NCI-H1930 (cell line): ENCODE results near the gene LIME1.

Source experiments
- DNase-seq, 2 experiments: peaks; one replicate each; lab custom pipeline; 2025; lab: John Stamatoyannopoulos, UW

The LIME1 gene

DNA sequence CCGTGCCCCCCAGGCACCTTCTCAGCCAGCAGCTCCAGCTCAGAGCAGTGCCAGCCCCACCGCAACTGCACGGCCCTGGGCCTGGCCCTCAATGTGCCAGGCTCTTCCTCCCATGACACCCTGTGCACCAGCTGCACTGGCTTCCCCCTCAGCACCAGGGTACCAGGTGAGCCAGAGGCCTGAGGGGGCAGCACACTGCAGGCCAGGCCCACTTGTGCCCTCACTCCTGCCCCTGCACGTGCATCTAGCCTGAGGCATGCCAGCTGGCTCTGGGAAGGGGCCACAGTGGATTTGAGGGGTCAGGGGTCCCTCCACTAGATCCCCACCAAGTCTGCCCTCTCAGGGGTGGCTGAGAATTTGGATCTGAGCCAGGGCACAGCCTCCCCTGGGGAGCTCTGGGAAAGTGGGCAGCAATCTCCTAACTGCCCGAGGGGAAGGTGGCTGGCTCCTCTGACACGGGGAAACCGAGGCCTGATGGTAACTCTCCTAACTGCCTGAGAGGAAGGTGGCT lies 39.1 kb upstream of the LIME1 start:
- no peak for DNase-seq

DNA sequence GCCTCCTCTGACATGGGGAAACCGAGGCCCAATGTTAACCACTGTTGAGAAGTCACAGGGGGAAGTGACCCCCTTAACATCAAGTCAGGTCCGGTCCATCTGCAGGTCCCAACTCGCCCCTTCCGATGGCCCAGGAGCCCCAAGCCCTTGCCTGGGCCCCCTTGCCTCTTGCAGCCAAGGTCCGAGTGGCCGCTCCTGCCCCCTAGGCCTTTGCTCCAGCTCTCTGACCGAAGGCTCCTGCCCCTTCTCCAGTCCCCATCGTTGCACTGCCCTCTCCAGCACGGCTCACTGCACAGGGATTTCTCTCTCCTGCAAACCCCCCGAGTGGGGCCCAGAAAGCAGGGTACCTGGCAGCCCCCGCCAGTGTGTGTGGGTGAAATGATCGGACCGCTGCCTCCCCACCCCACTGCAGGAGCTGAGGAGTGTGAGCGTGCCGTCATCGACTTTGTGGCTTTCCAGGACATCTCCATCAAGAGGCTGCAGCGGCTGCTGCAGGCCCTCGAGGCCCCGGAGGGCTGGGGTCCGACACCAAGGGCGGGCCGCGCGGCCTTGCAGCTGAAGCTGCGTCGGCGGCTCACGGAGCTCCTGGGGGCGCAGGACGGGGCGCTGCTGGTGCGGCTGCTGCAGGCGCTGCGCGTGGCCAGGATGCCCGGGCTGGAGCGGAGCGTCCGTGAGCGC lies 38.5 kb upstream of the LIME1 start:
- no peak for DNase-seq

DNA sequence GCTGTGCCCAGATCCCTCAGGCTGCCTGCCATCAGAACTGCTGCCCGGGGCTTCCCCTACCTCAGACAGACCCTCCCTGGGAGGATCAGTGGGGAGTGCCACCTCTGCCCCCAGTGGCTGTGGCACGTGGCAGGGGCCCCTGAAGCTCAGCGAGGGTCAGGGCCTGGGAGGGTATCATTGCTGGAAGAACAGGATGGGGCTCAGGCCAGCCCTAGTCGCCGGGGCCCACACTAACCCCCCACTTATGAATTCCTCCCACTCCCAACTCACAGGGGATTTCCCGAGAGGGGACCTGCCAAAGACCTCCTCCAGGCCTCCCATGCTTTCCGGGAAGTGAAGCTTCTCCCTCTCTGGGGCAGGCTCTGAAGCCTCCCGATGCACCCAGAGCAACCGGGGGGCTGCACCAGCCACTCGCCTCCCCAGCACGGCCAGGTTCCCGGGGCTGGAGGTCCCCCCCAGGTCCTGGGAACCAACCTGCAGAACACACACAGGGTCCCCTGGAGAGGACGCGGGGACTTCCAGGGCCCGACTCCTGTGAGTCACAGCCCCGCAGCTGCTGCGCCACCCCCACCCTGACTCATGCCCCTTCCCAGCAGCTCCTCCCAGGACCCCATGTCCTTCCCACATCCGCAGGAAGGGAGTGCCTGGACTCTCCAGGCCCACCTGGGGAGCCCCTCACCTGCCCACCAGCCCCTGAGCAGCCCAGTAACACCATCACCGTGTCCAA lies 37.6 kb upstream of the LIME1 start:
- no peak for DNase-seq

DNA sequence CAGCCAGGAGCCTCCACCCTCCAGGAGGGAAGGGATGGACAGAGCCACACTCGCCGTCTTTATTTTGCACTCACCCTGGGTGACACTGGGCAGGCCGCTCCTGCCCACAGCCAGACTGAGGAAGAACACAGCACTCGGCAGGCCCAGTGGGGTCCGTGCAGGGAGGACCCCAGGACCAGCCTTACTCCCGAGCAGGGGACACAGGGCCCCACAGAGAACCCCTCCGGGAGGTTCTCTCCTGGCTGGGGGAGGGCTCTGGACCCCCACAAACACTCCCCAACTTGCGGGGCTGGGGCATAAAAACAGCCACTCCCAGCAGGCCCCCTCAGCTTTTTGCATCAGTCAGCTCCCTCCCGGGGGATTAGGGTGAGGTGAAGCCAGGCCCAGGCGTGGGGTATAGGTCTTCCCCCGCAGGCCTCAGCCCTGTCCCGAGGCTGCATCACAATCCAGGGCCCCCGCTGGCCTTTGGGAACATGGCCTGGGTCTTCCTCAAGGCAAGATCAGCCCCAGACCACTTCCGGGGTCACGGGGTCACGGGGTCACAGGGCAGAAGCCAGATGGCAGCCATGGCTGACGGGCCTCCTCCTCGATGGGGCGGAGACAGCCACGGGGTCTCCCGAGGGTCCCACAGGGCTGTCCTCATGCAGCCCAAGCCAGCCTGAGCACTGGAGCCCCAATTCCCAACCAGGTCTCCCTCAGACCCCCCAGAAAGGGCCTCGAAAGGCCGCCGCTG lies 36.8 kb upstream of the LIME1 start:
- DNase-seq: no peak

DNA sequence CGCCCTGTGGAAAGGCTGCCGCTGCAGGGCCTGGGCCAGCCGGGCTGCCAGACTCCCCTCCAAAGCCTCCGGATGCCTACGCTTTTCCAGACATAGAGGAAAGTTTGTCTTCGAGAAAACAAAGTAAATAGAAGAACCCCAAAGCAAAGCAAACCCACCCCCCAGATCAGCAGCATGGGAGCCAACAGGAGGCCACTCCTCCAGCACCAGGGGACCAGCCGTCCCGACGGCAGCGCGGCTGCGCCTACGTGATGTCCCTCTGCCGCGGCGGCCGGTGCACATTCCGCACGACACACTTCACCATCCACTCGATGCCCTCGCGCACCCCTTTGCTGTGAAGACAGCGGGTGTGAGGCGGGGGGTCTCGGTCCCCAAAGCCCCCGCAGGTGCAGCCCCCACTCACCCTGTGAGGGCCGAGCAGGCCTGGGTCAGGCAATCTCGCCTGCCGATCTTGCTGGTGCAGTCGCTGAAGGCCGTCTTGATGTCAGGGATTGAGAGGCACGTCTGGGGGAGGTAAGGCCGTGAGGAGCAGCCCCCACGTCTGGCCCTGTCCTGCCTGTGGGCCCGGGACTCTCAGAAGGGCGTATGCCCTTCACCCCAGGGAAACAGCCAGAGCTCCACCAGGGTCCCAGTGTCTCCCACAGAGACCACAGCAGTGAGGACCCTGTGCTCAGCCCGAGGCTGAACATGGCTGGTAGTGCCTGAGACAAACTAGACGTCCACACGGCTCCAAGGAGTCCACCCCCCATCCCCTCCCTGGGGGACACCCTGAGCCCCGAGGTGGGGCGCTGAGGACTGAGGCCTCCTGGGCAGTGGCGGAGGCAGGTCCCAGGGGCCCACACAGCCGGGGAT lies 36.0 kb upstream of the LIME1 start:
- DNase-seq: peak in 1 of 2 experiments; percentile 22

DNA sequence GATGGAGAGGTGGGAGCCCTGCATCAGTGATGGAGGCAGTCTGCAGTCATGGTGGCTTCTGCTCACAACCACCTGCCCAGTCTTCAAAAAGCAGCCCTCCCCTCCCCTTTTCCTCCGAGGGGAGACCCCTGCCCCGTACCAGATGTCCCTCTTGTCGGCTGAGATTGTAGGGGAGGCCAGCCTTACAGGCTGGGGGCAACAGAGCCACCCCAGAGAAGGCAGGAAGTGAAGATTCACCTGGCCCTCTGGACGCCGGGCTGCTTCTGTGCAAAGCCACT lies 35.5 kb upstream of the LIME1 start:
- DNase-seq: no peak

DNA sequence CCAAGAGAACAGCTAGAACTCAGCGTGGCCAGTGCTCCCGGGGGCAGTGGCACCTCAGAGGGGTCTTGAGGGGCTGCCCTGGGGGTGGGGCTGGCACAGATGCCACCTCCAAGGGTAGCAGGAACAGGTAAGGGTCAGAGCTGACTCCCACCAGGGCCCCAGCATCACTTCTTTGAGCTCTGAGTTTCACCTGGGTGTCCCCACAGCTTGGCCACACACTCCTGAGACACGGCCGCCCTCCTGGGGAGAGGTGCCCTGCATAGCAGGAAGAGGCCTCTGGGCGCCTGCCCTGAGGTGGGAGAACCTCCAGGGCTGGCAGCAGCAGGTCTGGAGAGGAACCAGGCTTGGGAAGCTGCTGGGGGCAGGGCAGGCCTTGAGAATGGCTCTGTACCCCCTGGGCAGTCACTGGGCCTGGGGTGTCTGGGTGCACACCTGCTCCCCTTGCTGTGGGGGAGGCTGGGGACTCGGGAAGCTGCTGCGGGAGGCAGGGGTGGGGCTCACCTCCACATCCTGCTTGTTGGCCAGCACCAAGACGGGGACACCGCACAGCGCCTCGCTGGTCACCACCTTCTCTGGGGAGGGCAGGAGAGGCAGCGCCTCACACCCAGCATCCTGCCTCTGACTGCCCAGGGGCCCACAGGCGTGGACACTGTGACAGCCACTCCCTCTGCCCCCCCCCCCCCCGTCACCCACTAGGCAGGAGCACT lies 35.0 kb upstream of the LIME1 start:
- DNase-seq: no peak

DNA sequence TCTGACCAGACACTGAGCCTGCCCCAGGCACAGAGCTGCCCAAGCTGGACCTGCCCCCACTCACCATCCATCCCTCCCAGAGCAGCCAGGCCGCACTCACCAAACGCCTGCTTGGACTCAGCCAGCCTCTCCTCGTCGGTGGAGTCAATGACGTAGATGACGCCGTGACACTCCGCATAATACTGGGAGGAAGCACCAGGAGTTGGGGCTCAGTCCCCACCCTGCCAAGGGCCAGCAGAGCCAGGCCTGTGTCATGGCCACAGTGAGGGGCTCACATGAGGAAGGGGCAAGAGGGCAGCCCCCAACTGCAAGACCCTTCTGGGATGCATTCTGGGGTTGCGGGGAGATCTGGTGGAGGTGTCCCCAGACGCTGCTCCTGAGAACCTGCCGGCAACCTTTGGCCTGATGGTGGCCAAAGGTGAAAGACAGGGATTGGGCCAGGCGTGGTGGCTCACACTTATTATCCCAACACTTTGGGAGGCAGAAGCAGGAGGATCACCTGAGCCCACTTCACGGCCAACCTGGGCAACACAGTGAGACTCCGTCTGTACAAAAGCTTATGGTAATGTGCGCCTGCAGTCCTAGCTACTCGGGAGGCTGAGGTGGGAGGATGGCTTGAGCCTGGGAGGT lies 34.3 kb upstream of the LIME1 start:
- no peak for DNase-seq

DNA sequence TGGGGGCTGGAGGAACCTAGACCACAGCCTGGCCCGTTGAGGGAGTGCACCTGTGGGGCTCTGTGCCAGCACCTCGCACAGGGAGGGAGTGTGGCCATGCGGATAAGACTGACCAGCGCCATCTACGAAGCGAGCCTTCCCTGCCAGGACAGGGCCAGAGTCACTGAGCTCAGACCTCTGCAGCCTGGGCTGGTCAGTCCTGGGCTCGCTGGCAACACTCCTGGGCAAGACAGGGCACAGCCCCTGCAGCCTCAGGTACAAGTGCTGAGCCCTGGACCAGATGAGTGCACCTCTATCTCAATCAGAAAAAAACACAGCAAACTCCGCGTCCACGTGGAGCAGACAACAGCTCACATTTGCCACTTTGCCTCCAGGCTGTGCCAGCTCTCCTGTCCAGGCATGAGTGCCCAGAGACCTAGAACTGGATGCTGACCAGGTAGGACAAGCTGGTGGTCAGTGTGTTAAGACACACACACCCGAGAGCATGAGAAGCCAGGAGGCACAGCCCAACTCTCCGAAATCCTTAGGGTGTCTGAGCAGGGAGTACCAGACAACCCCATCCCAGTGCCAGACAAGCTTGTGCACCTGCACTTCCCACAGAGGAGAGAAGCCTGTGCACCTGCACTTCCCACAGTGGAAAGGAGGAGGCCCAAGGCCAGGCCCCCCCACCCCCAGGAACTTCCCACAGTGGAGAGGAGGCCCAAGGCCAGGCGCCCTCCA lies 33.6 kb upstream of the LIME1 start:
- no peak for DNase-seq

DNA sequence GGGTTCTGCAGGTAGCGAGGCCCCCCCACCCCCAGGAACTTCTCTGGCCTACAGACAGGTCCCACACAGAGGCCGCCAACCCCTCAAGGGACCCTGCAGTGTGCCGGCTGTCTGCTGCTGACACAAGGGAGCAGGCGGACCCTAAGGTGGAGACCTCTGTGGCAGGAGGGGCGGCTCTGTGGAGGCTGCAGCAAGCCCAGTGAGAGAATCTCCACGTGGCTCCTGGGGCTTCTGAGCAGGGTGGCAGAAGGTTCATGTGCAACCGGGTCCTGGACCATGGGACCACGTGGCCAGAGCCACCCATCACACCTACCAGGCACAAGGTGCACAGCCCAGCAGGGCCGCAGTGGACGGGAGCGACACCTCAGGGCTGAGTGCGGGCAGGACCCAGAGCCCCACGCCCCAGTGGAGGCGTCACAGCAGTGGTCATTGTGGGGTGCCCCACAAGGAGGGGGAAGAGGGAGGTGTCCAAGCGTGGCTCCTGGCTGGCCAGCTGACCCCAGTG lies 32.9 kb upstream of the LIME1 start:
- no peak for DNase-seq

DNA sequence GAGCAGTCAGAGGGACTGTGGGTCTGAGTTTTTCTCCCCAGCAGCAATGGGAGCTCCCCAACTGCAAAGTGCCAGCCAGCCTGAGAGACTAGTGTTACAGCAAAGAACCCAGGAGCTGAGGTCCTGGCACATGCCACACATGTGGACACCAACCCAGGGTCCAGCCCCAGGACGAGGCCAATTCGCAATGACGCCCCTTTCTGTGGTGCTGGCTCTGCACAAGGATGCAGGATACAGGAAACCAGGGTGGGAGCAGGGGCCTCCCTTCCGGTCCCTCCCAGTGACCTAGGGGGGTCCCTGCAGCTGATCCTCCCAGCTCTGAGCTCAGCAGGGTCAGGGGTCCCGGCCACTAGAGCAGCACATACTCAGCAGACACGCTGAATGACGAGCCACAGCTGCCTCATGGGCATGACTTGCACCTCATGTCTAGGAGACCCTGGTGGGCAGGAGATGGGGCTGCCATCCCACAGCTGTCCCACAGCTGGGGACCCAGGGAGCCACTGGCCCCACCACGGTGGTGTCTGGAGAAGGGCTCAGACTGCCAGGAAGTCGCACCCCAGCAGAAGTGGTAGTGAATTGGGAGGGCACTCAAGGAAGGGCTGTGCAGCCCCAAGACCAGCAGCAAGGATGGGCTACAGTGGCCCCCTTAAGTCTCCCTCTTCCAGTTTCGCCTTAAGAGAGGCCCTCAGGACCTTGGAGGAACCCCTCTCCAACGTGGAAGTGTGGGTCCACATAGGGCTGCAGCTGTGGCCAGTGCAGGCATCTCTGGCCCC lies 32.3 kb upstream of the LIME1 start:
- DNase-seq: no peak

DNA sequence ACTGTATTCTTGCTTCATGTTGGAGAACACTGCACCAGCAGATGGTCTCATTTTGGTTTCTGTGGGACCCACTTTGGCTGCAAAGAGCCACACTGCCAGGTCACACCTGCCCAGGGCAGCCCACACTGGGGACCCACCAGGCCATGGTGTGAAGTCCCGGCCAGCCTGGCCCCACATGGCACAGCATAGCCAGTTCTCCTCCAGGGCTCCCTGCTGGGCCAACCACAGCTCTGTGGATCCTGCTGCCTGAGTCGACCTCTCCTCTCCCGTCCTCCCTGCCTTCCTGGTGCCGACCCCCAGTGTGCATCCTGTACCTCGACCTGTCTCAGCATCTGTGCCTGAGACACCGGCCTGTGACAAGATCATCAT lies 31.7 kb upstream of the LIME1 start:
- DNase-seq: no peak

DNA sequence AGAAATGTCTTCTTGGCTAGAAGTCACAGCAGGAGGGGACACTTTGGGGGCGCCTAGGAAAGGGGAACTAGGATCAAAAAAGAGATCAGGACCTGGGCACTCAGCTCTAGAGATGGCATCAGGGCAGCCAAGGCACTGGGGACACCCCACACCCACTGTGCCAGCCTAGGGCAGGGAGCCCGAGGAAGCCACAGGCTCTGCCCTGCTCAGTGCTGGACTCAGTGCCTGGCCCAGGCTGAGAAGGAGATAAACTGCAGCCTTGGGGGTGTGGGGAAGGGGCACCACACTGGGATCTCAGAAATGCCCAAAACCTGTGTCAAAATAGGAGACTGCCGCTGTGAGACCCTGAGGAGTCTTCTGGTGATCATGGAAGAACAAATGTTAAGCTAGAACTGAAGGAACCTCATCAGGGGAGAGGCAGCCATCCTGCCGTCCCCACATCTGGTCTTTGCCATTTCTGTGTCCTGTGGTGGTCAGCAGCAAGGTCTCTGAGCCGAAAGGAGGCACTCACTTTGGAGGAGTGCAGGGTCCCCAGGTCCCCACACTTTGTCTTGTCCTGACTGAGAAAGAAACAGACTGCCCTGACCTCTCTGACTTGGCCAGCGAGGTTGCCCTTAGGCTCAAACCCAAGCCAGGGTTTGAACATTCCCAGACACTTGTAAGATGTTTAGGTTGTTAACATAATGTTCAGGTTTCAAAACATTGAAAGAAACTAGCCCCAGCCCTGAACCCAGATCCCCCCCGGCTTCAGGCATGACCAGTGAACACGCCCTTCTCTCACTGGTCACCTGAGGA lies 31.0 kb upstream of the LIME1 start:
- no peak for DNase-seq

DNA sequence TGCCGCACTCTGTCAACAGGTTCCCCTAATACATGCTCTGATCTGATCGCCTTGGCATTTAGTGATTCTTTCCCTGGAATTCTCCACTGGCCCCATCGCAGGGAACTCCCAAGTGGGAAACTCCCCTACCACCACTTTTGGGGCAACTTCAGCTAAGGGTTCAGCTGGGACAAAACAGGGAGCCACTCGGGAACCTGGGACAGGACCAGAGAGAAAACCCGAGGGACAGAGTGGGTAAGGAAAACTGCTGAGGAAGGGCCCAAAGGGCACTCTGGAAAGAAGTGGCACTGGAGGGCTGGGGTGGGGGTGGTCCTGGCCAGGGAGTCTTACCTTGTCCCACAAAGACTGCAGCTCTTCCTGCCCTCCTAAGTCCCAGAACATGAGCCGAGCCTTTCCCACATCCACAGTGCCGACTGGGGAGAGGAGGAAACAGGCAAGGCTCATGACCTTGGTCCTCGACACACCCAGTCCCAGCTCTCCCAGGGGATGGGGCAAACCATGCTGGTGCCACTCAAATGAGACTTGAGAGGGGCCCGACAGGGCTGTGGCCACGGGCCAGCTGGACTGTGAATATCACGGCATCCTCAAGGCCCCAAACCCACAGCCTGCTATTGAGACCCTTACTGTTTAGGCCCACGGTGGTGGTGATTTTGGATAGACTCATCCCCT lies 30.3 kb upstream of the LIME1 start:
- no peak for DNase-seq

DNA sequence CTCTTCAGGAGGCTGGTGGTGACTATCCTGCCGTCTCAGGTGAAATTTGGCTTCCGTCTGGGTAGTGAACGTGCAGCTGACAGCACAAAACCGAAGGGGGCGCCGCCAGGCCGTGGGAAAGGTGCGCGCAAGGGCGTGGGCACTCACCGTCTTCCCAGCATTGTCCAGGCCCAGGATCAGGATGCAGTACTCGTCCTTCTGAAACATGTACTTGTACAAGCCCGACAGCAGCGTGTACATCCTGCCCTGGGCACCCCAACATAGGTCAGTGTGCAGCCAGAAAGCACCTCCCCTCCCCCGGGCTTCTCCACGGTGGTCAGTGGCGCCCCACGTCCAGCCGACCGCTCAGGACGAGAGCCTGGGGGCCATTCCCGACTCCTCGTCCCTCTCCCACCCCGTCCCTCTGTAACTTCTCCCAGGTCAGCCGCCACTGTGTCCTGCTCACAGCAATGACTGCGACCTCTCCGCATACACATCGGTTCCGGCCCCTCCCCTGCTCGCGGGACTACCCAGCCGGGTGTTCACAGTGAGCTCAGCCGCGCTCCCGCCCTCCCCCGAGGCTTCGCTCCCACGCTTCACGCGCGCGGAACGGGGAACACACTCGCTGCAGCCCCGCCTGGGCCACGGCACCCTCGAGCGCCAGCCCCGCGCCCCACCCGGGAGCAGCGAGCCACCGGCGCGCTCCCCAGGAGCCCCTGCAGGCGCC lies 29.5 kb upstream of the LIME1 start:
- peak in 1 of 2 experiments; percentile 40 for DNase-seq

DNA sequence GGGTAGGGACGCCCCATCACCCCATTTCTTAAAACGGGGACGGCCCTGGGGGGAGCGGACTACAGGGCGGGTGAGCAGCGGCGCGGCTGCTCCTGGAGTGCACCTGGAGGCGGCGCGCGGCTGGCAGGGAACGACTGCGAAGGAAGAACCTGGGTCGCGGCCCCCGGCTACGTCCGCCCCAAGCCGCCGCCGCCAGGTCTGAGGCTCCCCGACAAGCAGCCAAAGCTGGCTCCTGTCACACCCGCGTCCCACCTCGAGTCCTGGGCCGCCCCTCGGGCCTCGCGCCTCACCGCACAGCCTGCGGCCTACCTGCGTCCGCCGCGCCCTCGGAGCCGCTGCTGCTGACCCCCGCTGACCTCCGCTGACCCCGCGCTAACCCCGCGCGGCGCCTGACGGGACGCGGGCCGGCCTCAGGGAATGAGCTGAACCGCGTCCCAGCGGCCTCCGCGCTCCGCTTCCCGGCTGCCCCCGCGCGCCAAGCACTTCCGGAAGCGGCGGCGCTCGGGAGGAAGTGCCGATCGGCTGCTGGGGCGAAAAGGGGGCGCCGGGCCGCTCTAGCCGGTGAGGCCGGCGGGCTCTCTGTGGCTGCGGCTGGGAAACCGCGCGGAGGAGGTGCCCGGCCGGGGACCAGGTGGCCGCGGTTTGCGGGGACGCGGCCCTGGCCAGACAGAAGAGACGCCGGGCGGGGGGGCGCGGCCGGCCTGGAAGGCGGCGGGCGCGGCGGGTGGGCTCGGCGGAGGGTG lies 28.7 kb upstream of the LIME1 start, which contains the start of the genes ARFRP1 and ZGPAT:
ARFRP1 (minus strand) TSS at position 419 of the 743 bp plus-strand sequence. CDS start 885 bp downstream, outside the sequence.
ZGPAT (plus strand) TSS at position 482 of the 743 bp plus-strand sequence. CDS start 542 bp downstream, outside the sequence.
- DNase-seq: peak; percentile 79 to 93
